Skeletal muscle tissue (tissue), 4 donors: ENCODE measurements around the gene THOP1. TPM values are rescaled to one million over a fixed set of nuclear protein-coding genes. Genes with fewer than 3 reads are reported as not detected.

Experiments
- H3K27ac ChIP-seq: one replicate; pipeline ENCODE4 v1.7.0; 2013; ENCODE audit warnings: mild to moderate bottlenecking, low read depth, low read length, inconsistent platforms
- H3K27me3 ChIP-seq, 3 donors: one replicate each; pipeline ENCODE4 v1.7.0; 2013; ENCODE audit warnings: low read length in 3 of 3; ENCODE audit not compliant: control insufficient read depth in 3 of 3, insufficient read depth in 3 of 3
- H3K36me3 ChIP-seq, 3 donors: one replicate each; pipeline ENCODE4 v1.7.0; 2013; ENCODE audit warnings: low read length in 3 of 3; ENCODE audit not compliant: control insufficient read depth in 3 of 3, insufficient read depth in 3 of 3
- H3K4me1 ChIP-seq, 3 donors: one replicate each; pipeline ENCODE4 v1.7.0; 2013; ENCODE audit warnings: low read length in 3 of 3, mild to moderate bottlenecking in 3 of 3; ENCODE audit not compliant: control insufficient read depth in 3 of 3, insufficient read depth in 3 of 3
- H3K4me3 ChIP-seq, 3 donors: one replicate each; pipeline ENCODE4 v1.7.0; 2013; ENCODE audit warnings: low read length in 3 of 3
- H3K9ac ChIP-seq, 3 donors: one replicate each; pipeline ENCODE4 v1.7.0; 2013; ENCODE audit warnings: low read length in 3 of 3, mild to moderate bottlenecking in 3 of 3, moderate library complexity in 2 of 3, low read depth in 1 of 3
- H3K9me3 ChIP-seq, 3 donors: one replicate each; pipeline ENCODE4 v1.7.0; 2013; ENCODE audit warnings: low read length in 3 of 3; ENCODE audit not compliant: control insufficient read depth in 3 of 3
- total RNA-seq: library from RNA; depleted of rRNA; stranded (reverse); fragments of >200 nt; gene quantifications from one replicate; pipeline ENCODE4 v1.2.3, GENCODE V29; 2014
- donor health status: Osteomylitis.

The THOP1 gene
- total RNA-seq = 34.4 TPM

- peak within 1 kb of the TSS; percentile 70 to 89 (median 84) for H3K9ac ChIP-seq
- H3K36me3 ChIP-seq = peaks cover 0 to 5% (median under 1%) of the 10 kb centered on the region in 3 donors
- H3K27me3 ChIP-seq = no peaks in the 10 kb centered on the region
- peak within 1 kb of the TSS; percentile 44 for H3K27ac ChIP-seq
- no peaks in the 10 kb centered on the region for H3K9me3 ChIP-seq
- peak within 1 kb of the TSS; percentile 82 to 85 (median 84) for H3K4me3 ChIP-seq
- H3K4me1 ChIP-seq = peaks cover 40 to 52% (median 42%) of the 10 kb centered on the region in 3 donors
Observed at GRCh38 chr19:2785244-2785997, at the start of gene THOP1. TSS of gene THOP1 (plus strand) at chr19:2785503. CDS start at chr19:2785663, 160 bp downstream.

GRCh38 chr19:2736550-2737190 lies 48.6 kb upstream of the THOP1 start:
- Histone ChIP-seq H3K9ac (no peak overlapping the region), H3K4me3 (no peak overlapping the region), H3K27me3 (no peaks in the 10 kb centered on the region), H3K9me3 (peaks cover 0 to 5% (median 0%) of the 10 kb centered on the region in 3 donors), H3K4me1 (peaks cover 8 to 12% (median 9%) of the 10 kb centered on the region in 3 donors), H3K27ac (no peak overlapping the region), H3K36me3 (peaks cover 28 to 34% (median 33%) of the 10 kb centered on the region in 3 donors)

GRCh38 chr19:2739602-2740313 lies 45.5 kb upstream of the THOP1 start, which contains the start of gene SLC39A3:
TSS of gene SLC39A3 (minus strand) at chr19:2740017. CDS start at chr19:2737257, 2,760 bp downstream.
- Histone ChIP-seq H3K27ac (no peak within 1 kb of the TSS), H3K36me3 (peaks cover 23 to 24% (median 24%) of the 10 kb centered on the region in 3 donors), H3K9ac (peak within 1 kb of the TSS; percentile 79 to 90 (median 83)), H3K4me1 (peaks cover 8 to 12% (median 9%) of the 10 kb centered on the region in 3 donors), H3K27me3 (no peaks in the 10 kb centered on the region), H3K9me3 (peaks cover 0 to 5% (median 0%) of the 10 kb centered on the region in 3 donors), H3K4me3 (peak within 1 kb of the TSS; percentile 87 to 92 (median 92))

- H3K9me3 ChIP-seq = peaks cover 0 to 5% (median 0%) of the 10 kb centered on the region in 3 donors
- H3K4me1 ChIP-seq = peaks cover 8 to 12% (median 9%) of the 10 kb centered on the region in 3 donors
- H3K36me3 ChIP-seq = peaks cover 19% of the 10 kb centered on the region in 3 donors
- H3K27ac ChIP-seq = no peak overlapping the region
- no peaks in the 10 kb centered on the region for H3K27me3 ChIP-seq
- H3K9ac ChIP-seq = no peak overlapping the region
- H3K4me3 ChIP-seq = no peak overlapping the region
Observed at GRCh38 chr19:2740314-2740656, 45.0 kb upstream of the THOP1 start.

- Histone ChIP-seq H3K9me3 (no peaks in the 10 kb centered on the region), H3K4me3 (no peak overlapping the region), H3K27me3 (peaks cover 0 to 2% (median 0%) of the 10 kb centered on the region in 3 donors), H3K27ac (no peak overlapping the region), H3K4me1 (peaks cover 8 to 11% (median 8%) of the 10 kb centered on the region in 3 donors), H3K9ac (no peak overlapping the region), H3K36me3 (no peaks in the 10 kb centered on the region)
Observed at GRCh38 chr19:2743099-2743498, 42.2 kb upstream of the THOP1 start.

- peaks cover 0 to 2% (median 0%) of the 10 kb centered on the region in 3 donors for H3K27me3 ChIP-seq
- H3K9me3 ChIP-seq = no peaks in the 10 kb centered on the region
- H3K4me3 ChIP-seq = no peak overlapping the region
- no peaks in the 10 kb centered on the region for H3K36me3 ChIP-seq
- H3K9ac ChIP-seq = no peak overlapping the region
- no peak overlapping the region for H3K27ac ChIP-seq
- peaks cover 4 to 6% (median 5%) of the 10 kb centered on the region in 3 donors for H3K4me1 ChIP-seq
Observed at GRCh38 chr19:2744113-2744512, 41.2 kb upstream of the THOP1 start.

GRCh38 chr19:2747349-2747748 lies 38.0 kb upstream of the THOP1 start:
- no peak overlapping the region for H3K4me3 ChIP-seq
- H3K4me1 ChIP-seq = peaks cover 0 to 3% (median 0%) of the 10 kb centered on the region in 3 donors
- no peaks in the 10 kb centered on the region for H3K9me3 ChIP-seq
- peaks cover 0 to 2% (median 0%) of the 10 kb centered on the region in 3 donors for H3K27me3 ChIP-seq
- no peak overlapping the region for H3K27ac ChIP-seq
- H3K36me3 ChIP-seq = no peaks in the 10 kb centered on the region
- no peak overlapping the region for H3K9ac ChIP-seq

GRCh38 chr19:2750808-2751437 lies 34.4 kb upstream of the THOP1 start:
- H3K4me1 ChIP-seq = peaks cover 0 to 3% (median 0%) of the 10 kb centered on the region in 3 donors
- H3K27ac ChIP-seq = no peak overlapping the region
- peak overlapping the region in 1 of 3 donors; percentile 25 for H3K9ac ChIP-seq
- no peak overlapping the region for H3K4me3 ChIP-seq
- H3K9me3 ChIP-seq = no peaks in the 10 kb centered on the region
- H3K27me3 ChIP-seq = peaks cover 0 to 2% (median 0%) of the 10 kb centered on the region in 3 donors
- peaks cover 15 to 27% (median 16%) of the 10 kb centered on the region in 3 donors for H3K36me3 ChIP-seq

- no peaks in the 10 kb centered on the region for H3K27me3 ChIP-seq
- peaks cover 0 to 3% (median 0%) of the 10 kb centered on the region in 3 donors for H3K4me1 ChIP-seq
- H3K27ac ChIP-seq = no peak overlapping the region
- H3K9ac ChIP-seq = no peak overlapping the region
- peaks cover 15 to 27% (median 16%) of the 10 kb centered on the region in 3 donors for H3K36me3 ChIP-seq
- H3K9me3 ChIP-seq = no peaks in the 10 kb centered on the region
- H3K4me3 ChIP-seq = no peak overlapping the region
Observed at GRCh38 chr19:2751438-2751830, 33.9 kb upstream of the THOP1 start.
